Loucy (cell line): Measurements from ENCODE around the gene CRAT.
A peak's percentile ranks its signal among the peaks of the same experiment; 100 is the strongest.

ENCODE experiments used
- H2AFZ ChIP-seq: fragments of 200-600 bp; sonication (generic); 2 replicates; pipeline ENCODE4 v1.6.0; 2016; ENCODE audit warnings: antibody characterized with exemption, mild to moderate bottlenecking, low read length, moderate library complexity
- H3F3A ChIP-seq: fragments of 200-600 bp; 2 replicates; pipeline ENCODE4 v1.6.0; 2016; ENCODE audit warnings: antibody characterized with exemption, low read depth, mild to moderate bottlenecking
- H3K27me3 ChIP-seq: fragments of 200-600 bp; sonication (generic); 2 replicates; pipeline ENCODE4 v1.6.1; 2014; ENCODE audit warnings: low read length, mild to moderate bottlenecking; ENCODE audit not compliant: insufficient read depth, poor library complexity, severe bottlenecking
- H3K36me3 ChIP-seq: fragments of 200-600 bp; sonication (generic); 2 replicates; pipeline ENCODE4 v1.6.1; 2016; ENCODE audit warnings: low read length; ENCODE audit not compliant: insufficient read depth
- H3K4me1 ChIP-seq: fragments of 200-600 bp; sonication (generic); 2 replicates; pipeline ENCODE4 v1.5.1; 2014; ENCODE audit warnings: low read length, mild to moderate bottlenecking; ENCODE audit not compliant: insufficient read depth, poor library complexity, severe bottlenecking
- H3K4me2 ChIP-seq: fragments of 200-600 bp; sonication (generic); 2 replicates; pipeline ENCODE4 v1.6.0; 2014; ENCODE audit warnings: antibody characterized with exemption, low read length, low read depth, mild to moderate bottlenecking; ENCODE audit not compliant: poor library complexity, severe bottlenecking
- H3K4me3 ChIP-seq: fragments of 200-600 bp; sonication (generic); 2 replicates; pipeline ENCODE4 v1.5.1; 2014; ENCODE audit warnings: low read length, mild to moderate bottlenecking, mixed read lengths; ENCODE audit not compliant: poor library complexity, severe bottlenecking
- H3K79me2 ChIP-seq: fragments of 200-600 bp; sonication (generic); 2 replicates; pipeline ENCODE4 v1.6.1; 2014; ENCODE audit warnings: low read length; ENCODE audit not compliant: insufficient read depth
- H3K9ac ChIP-seq: fragments of 200-600 bp; sonication (generic); 2 replicates; pipeline ENCODE4 v1.6.0; 2014; ENCODE audit warnings: mild to moderate bottlenecking, low read depth, low read length, moderate library complexity; ENCODE audit not compliant: poor library complexity, severe bottlenecking
- H3K9me2 ChIP-seq: fragments of 200-600 bp; sonication (generic); replicated peaks from 2 replicates; pipeline ENCODE4 v1.6.1; 2016; ENCODE audit warnings: low read depth, low read length, mixed read lengths
- H3K9me3 ChIP-seq: fragments of 200-600 bp; sonication (generic); 2 replicates; pipeline ENCODE4 v1.6.1; 2014; ENCODE audit warnings: mild to moderate bottlenecking, antibody characterized with exemption, low read length, low read depth; ENCODE audit not compliant: insufficient read depth
- H4K20me1 ChIP-seq: fragments of 200-600 bp; sonication (generic); 2 replicates; pipeline ENCODE4 v1.6.0; 2014; ENCODE audit warnings: antibody characterized with exemption, low read length, mild to moderate bottlenecking; ENCODE audit not compliant: insufficient read depth, poor library complexity, severe bottlenecking
- CTCF ChIP-seq: fragments of 200-600 bp; sonication (generic); conservative IDR thresholded peaks from 2 replicates; pipeline ENCODE4 v1.5.1; 2014; ENCODE audit warnings: mild to moderate bottlenecking, antibody characterized with exemption, low read length
- EZH2phosphoT487 ChIP-seq: fragments of 200-600 bp; IDR thresholded peaks from 2 replicates; pipeline ENCODE4 v1.6.1; 2018; ENCODE audit warnings: antibody characterized with exemption, mild to moderate bottlenecking, moderate library complexity, borderline replicate concordance

The CRAT gene

GRCh38 chr9:129102791-129103594, 7.6 kb downstream of the CRAT start:
- Histone ChIP-seq H3K4me3 (no peak overlapping the region), H2AFZ (no peak overlapping the region), H4K20me1 (no peaks in the 10 kb centered on the region), H3K9ac (no peak overlapping the region), H3K9me2 (no peaks in the 10 kb centered on the region), H3K79me2 (no peaks in the 10 kb centered on the region), H3K9me3 (no peaks in the 10 kb centered on the region), H3F3A (no peaks in the 10 kb centered on the region), H3K4me1 (no peaks in the 10 kb centered on the region), H3K4me2 (no peak overlapping the region), H3K27me3 (no peaks in the 10 kb centered on the region), H3K36me3 (no peaks in the 10 kb centered on the region)
- TF ChIP-seq CTCF (peak; percentile 47), EZH2phosphoT487 (no peak)

GRCh38 chr9:129102095-129102525, 8.5 kb downstream of the CRAT start:
- Histone ChIP-seq H3K27me3 (no peaks in the 10 kb centered on the region), H2AFZ (no peak overlapping the region), H3K9me2 (no peaks in the 10 kb centered on the region), H4K20me1 (no peaks in the 10 kb centered on the region), H3K9me3 (no peaks in the 10 kb centered on the region), H3F3A (no peaks in the 10 kb centered on the region), H3K9ac (no peak overlapping the region), H3K4me1 (no peaks in the 10 kb centered on the region), H3K4me2 (no peak overlapping the region), H3K79me2 (no peaks in the 10 kb centered on the region), H3K4me3 (no peak overlapping the region), H3K36me3 (no peaks in the 10 kb centered on the region)
- no peak for TF ChIP-seq EZH2phosphoT487
- TF ChIP-seq CTCF: no peak

- Histone ChIP-seq H3K4me2 (no peak overlapping the region), H3K9ac (no peak overlapping the region), H3K36me3 (no peaks in the 10 kb centered on the region), H3F3A (no peaks in the 10 kb centered on the region), H2AFZ (no peak overlapping the region), H3K79me2 (no peaks in the 10 kb centered on the region), H3K4me1 (no peaks in the 10 kb centered on the region), H3K9me2 (no peaks in the 10 kb centered on the region), H3K9me3 (no peaks in the 10 kb centered on the region), H3K27me3 (no peaks in the 10 kb centered on the region), H4K20me1 (no peaks in the 10 kb centered on the region), H3K4me3 (no peak overlapping the region)
- TF ChIP-seq EZH2phosphoT487 (no peak), CTCF (no peak)
Measured at GRCh38 chr9:129101279-129101678, 9.3 kb downstream of the CRAT start.
